ENCODE measurements around the gene MYO9B.
A peak's percentile ranks its signal among the peaks of the same experiment; 100 is the strongest.

The MYO9B gene

GRCh38 chr19:17075035-17075863 is at the start of gene MYO9B, which contains the start of gene HAUS8:
Gene MYO9B (plus strand): TSS chr19:17075777. CDS start chr19:17101718, 25,941 bp downstream.
Gene HAUS8 (minus strand): TSS chr19:17075452. CDS start chr19:17075422, 30 bp downstream.
- peak; percentile 99 for DNase-seq (ENCODE audit: extremely low read depth in 1 of 2, low read depth in 1 of 2)

GRCh38 chr19:17025991-17026658 is 49.5 kb upstream of the MYO9B start:
- DNase-seq (ENCODE audit: extremely low read depth in 1 of 2, low read depth in 1 of 2): no peak

GRCh38 chr19:17026706-17027534 is 48.7 kb upstream of the MYO9B start, which contains the start of gene CPAMD8:
Gene CPAMD8 (minus strand): TSS chr19:17026810. CDS start chr19:17026642, 168 bp downstream.
- DNase-seq (ENCODE audit: extremely low read depth in 1 of 2, low read depth in 1 of 2): no peak

GRCh38 chr19:17027535-17027975 is 48.0 kb upstream of the MYO9B start:
- no peak for DNase-seq (ENCODE audit: extremely low read depth in 1 of 2, low read depth in 1 of 2)

- DNase-seq (ENCODE audit: extremely low read depth in 1 of 2, low read depth in 1 of 2): no peak
Observed at GRCh38 chr19:17031741-17032140, 43.8 kb upstream of the MYO9B start.

- DNase-seq (ENCODE audit: extremely low read depth in 1 of 2, low read depth in 1 of 2): no peak
Observed at GRCh38 chr19:17035842-17036424, 39.6 kb upstream of the MYO9B start.

- no peak for DNase-seq (ENCODE audit: extremely low read depth in 1 of 2, low read depth in 1 of 2)
Observed at GRCh38 chr19:17036640-17037039, 38.9 kb upstream of the MYO9B start.

GRCh38 chr19:17037184-17037583 is 38.4 kb upstream of the MYO9B start:
- DNase-seq (ENCODE audit: extremely low read depth in 1 of 2, low read depth in 1 of 2): no peak

GRCh38 chr19:17037966-17038500 is 37.5 kb upstream of the MYO9B start:
- no peak for DNase-seq (ENCODE audit: extremely low read depth in 1 of 2, low read depth in 1 of 2)

GRCh38 chr19:17041976-17042375 is 33.6 kb upstream of the MYO9B start:
- no peak for DNase-seq (ENCODE audit: extremely low read depth in 1 of 2, low read depth in 1 of 2)

GRCh38 chr19:17043744-17044143 is 31.8 kb upstream of the MYO9B start:
- DNase-seq (ENCODE audit: extremely low read depth in 1 of 2, low read depth in 1 of 2): no peak

- no peak for DNase-seq (ENCODE audit: extremely low read depth in 1 of 2, low read depth in 1 of 2)
Observed at GRCh38 chr19:17045907-17046502, 29.6 kb upstream of the MYO9B start.

GRCh38 chr19:17048885-17049453 is 26.6 kb upstream of the MYO9B start:
- DNase-seq (ENCODE audit: extremely low read depth in 1 of 2, low read depth in 1 of 2): no peak

GRCh38 chr19:17049711-17050280 is 25.8 kb upstream of the MYO9B start:
- no peak for DNase-seq (ENCODE audit: extremely low read depth in 1 of 2, low read depth in 1 of 2)

- no peak for DNase-seq (ENCODE audit: extremely low read depth in 1 of 2, low read depth in 1 of 2)
Observed at GRCh38 chr19:17052439-17052838, 23.1 kb upstream of the MYO9B start.

- no peak for DNase-seq (ENCODE audit: extremely low read depth in 1 of 2, low read depth in 1 of 2)
Observed at GRCh38 chr19:17054746-17055145, 20.8 kb upstream of the MYO9B start.

GRCh38 chr19:17055636-17056035 is 19.9 kb upstream of the MYO9B start:
- DNase-seq (ENCODE audit: extremely low read depth in 1 of 2, low read depth in 1 of 2): no peak

GRCh38 chr19:17058236-17058635 is 17.3 kb upstream of the MYO9B start:
- no peak for DNase-seq (ENCODE audit: extremely low read depth in 1 of 2, low read depth in 1 of 2)

GRCh38 chr19:17060802-17061201 is 14.8 kb upstream of the MYO9B start:
- no peak for DNase-seq (ENCODE audit: extremely low read depth in 1 of 2, low read depth in 1 of 2)
